ENCODE measurements around the gene SLC24A3. TPM values are rescaled to one million over a fixed set of nuclear protein-coding genes. Genes with fewer than 3 reads are reported as not detected.

Gene SLC24A3
- total and polyA plus RNA-seq, 2 of the 13 experiments (the other 11 are each of a cell fraction or from before 2014, with no cell fraction given) = not detected

DNA sequence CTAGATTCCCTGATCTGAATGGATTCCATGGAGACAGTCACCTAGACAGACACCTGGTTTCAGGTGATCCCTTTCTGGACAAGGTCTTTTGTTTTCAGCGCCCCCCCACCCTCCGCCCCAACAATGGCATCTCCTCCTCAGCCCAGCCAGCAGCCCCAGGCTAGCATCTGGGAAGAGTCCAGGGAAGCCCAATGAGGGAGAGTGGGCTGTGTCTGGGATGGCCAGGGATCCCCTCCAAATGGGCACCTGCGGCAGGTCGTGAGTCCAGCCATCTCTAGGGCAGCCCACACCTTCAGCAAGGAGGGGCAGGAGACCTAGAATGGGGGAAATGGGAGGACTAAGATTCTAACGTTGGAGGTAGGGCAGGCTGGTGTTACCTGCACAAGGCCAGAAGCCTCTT, 1.2 kb upstream of the SLC24A3 start:
- no peak for FAIRE-seq
- 8% methylated on average over 5 of the region's 5 CpGs for WGBS (ENCODE audit: low lambda C conversion rate)
- no peak; the same call in 2 of the 3 replicates for ATAC-seq
- no peak for DNase-seq (ENCODE audit: low spot score)
- no peaks in the 10 kb centered on the region for H3K79me2 ChIP-seq (ENCODE audit: insufficient read depth, low read length)
- H3K36me3 ChIP-seq (replicated peaks in 1 of 2; ENCODE audit: control insufficient read depth in 1 of 2, insufficient read depth in 2 of 2, low read length in 2 of 2) = no peaks in the 10 kb centered on the region
- CTCF ChIA-PET (ENCODE audit: low intra/inter-chr PET ratio, low total read pairs) = no interaction called here
- H3K4me3 ChIP-seq (replicated peaks in 1 of 3; ENCODE audit: insufficient read depth in 1 of 3, low read depth in 2 of 3, low read length in 3 of 3) = no peak overlapping the region
- peaks cover 17 to 55% of the 10 kb centered on the region in 2 experiments for H3K27me3 ChIP-seq (ENCODE audit: control insufficient read depth in 1 of 2, insufficient read depth in 2 of 2, low read length in 2 of 2)
- H3K9ac ChIP-seq (ENCODE audit: insufficient read depth, low read depth, low read length) = no peak overlapping the region
- no peak overlapping the region for H2AFZ ChIP-seq (ENCODE audit: low read length)
- no peaks in the 10 kb centered on the region for H4K20me1 ChIP-seq (ENCODE audit: insufficient read depth, low read length)
- in situ Hi-C loops (cut with HindIII; ENCODE audit: extremely low pct_ligation_motif_present, low pct_unique_long_range_greater_than_20kb) = loop anchor here (25.0 kb wide), 1 partner anchor 574 kb away; no protein-coding TSS in a partner anchor
- BruUV-seq (replicated peaks) = no TSS peak
- no peaks in the 10 kb centered on the region for H3K9me3 ChIP-seq (ENCODE audit: low read length)
- no peak overlapping the region for H3K27ac ChIP-seq (ENCODE audit: extremely low read length, insufficient read depth, low read length)
- intact Hi-C loops (cut with micrococcal nuclease; ENCODE audit: unreplicated experiment) = no loop called here
- POLR2A ChIA-PET = no interaction called here
- no peaks in the 10 kb centered on the region for H3K4me1 ChIP-seq (ENCODE audit: insufficient read depth, low read length)
- H3K4me2 ChIP-seq (ENCODE audit: low read depth, low read length) = no peak overlapping the region
- TF ChIP-seq, protein P1, sequence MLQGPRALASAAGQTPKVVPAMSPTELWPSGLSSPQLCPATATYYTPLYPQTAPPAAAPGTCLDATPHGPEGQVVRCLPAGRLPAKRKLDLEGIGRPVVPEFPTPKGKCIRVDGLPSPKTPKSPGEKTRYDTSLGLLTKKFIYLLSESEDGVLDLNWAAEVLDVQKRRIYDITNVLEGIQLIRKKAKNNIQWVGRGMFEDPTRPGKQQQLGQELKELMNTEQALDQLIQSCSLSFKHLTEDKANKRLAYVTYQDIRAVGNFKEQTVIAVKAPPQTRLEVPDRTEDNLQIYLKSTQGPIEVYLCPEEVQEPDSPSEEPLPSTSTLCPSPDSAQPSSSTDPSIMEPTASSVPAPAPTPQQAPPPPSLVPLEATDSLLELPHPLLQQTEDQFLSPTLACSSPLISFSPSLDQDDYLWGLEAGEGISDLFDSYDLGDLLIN (CRISPR knock-in tag; IDR thresholded peaks at IDR 0.05; ENCODE audit: borderline replicate concordance) = no peak
- TF ChIP-seq FOXC1 (CRISPR knock-in tag; IDR thresholded peaks at IDR 0.05; ENCODE audit: borderline replicate concordance) = no peak
- TF ChIP-seq MAX (IDR thresholded peaks at IDR 0.05) = no peak
- no peak for TF ChIP-seq ZNF713 (CRISPR knock-in tag; IDR thresholded peaks at IDR 0.05)
- TF ChIP-seq ETS1 (CRISPR knock-in tag; IDR thresholded peaks at IDR 0.05) = no peak
- no peak for TF ChIP-seq ZSCAN21 (CRISPR knock-in tag; IDR thresholded peaks at IDR 0.05; ENCODE audit: borderline replicate concordance)
- no peak for TF ChIP-seq HES4 (CRISPR knock-in tag; IDR thresholded peaks at IDR 0.05; ENCODE audit: borderline replicate concordance)
- no peak for TF ChIP-seq ZNF614 (CRISPR knock-in tag; IDR thresholded peaks at IDR 0.05; ENCODE audit: borderline replicate concordance)
- TF ChIP-seq ZNF451 (CRISPR knock-in tag; IDR thresholded peaks at IDR 0.05) = no peak
- TF ChIP-seq GABPA (IDR thresholded peaks at IDR 0.05; ENCODE audit: low read depth, low read length) = no peak
- TF ChIP-seq GABPA (CRISPR knock-in tag; IDR thresholded peaks at IDR 0.05; ENCODE audit: low read depth) = no peak
- TF ChIP-seq AGO2 (optimal IDR thresholded peaks at IDR 0.05; ENCODE audit: low read depth, low read length) = no peak
- TF ChIP-seq ZNF331 (CRISPR knock-in tag; IDR thresholded peaks at IDR 0.05) = no peak
- TF ChIP-seq CHCHD3 (CRISPR knock-in tag; IDR thresholded peaks at IDR 0.05) = no peak
